Activated CD4-positive, alpha-beta T cell treated with anti-CD3 and anti-CD28 coated beads, Interleukin-2, amount 10 ng/mL, durations not matched to agents 24 days and 14 days (primary cell): ENCODE data around the gene ERAS. TPM values are rescaled to one million over a fixed set of nuclear protein-coding genes. Genes with fewer than 3 reads are reported as not detected.
A peak's percentile ranks its signal among the peaks of the same experiment; 100 is the strongest.

ENCODE experiments used
- DNase-seq: peaks from one replicate; pipeline ENCODE4 v3.0.0; 2022
- H3K27ac Mint-ChIP-seq: one replicate; pipeline ENCODE4 v1.8.0; 2022; ENCODE audit warnings: mild to moderate bottlenecking, mixed read lengths
- H3K27me3 Mint-ChIP-seq: one replicate; pipeline ENCODE4 v1.8.0; 2022; ENCODE audit warnings: mixed read lengths
- H3K36me3 Mint-ChIP-seq: one replicate; pipeline ENCODE4 v1.8.0; 2022; ENCODE audit warnings: low read depth, mild to moderate bottlenecking, mixed read lengths
- H3K4me1 Mint-ChIP-seq: one replicate; pipeline ENCODE4 v1.8.0; 2021; ENCODE audit warnings: mixed read lengths
- H3K4me3 Mint-ChIP-seq: one replicate; pipeline ENCODE4 v1.8.0; 2022; ENCODE audit warnings: mild to moderate bottlenecking, moderate library complexity, mixed read lengths
- H3K9me3 Mint-ChIP-seq: one replicate; pipeline ENCODE4 v1.8.0; 2021; ENCODE audit warnings: mixed read lengths
- intact Hi-C: fragments of 100-400 bp; cut with micrococcal nuclease; formaldehyde crosslinking; loops from one replicate; pipeline ENCODE4 v1.15.1; 2023
- total RNA-seq: library from RNA; stranded (reverse); gene quantifications from 2 replicates; pipeline ENCODE4 v1.2.3, GENCODE V29; 2022

Gene ERAS
- total RNA-seq, 1 donor from 2014 or later, result not detected

GRCh38 chrX:48789366-48790220, 36.7 kb upstream of the ERAS start:
- H3K9me3 Mint-ChIP-seq, result no peaks in the 10 kb centered on the region
- intact Hi-C loops, result no loop called here
- no peak for DNase-seq
- peaks cover 13% of the 10 kb centered on the region for H3K27me3 Mint-ChIP-seq
- H3K4me1 Mint-ChIP-seq, result peaks cover 11% of the 10 kb centered on the region
- H3K4me3 Mint-ChIP-seq, result no peak overlapping the region
- H3K36me3 Mint-ChIP-seq, result no peaks in the 10 kb centered on the region
- no peak overlapping the region for H3K27ac Mint-ChIP-seq

- intact Hi-C loops, result no loop called here
- DNase-seq, result no peak
- Mint-ChIP-seq H3K4me1 (peaks cover 11% of the 10 kb centered on the region), H3K36me3 (no peaks in the 10 kb centered on the region), H3K9me3 (no peaks in the 10 kb centered on the region), H3K27ac (peak overlapping the region; percentile 20), H3K27me3 (peaks cover 13% of the 10 kb centered on the region), H3K4me3 (no peak overlapping the region)
Observed at GRCh38 chrX:48790477-48790876, 35.8 kb upstream of the ERAS start.

DNA sequence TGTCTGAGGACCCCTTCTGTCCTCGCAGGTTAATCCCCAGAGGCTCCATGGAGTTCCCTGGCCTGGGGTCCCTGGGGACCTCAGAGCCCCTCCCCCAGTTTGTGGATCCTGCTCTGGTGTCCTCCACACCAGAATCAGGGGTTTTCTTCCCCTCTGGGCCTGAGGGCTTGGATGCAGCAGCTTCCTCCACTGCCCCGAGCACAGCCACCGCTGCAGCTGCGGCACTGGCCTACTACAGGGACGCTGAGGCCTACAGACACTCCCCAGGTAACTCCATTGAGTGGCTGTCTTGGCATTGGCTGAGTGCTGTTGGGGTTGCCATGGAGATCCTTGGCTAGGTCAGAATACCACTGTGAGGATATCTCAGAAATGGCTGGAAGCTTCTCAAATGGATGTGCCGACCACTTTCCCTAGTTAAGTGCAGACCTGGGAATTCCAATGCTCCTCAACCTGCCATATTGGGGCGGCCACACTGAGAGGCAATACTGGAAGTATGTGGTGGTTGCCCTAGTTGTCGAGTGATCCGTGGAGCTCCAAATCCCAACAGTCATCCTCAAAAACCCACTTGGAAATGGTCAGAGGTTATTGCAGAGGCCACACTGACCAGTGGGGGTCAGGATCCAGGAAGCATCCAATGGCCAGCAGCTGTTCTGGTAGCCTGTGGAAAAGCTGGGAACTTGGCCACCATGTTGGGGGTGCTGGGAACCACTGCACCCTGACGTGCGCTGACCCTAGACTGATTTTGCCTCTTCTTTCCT, 35.1 kb upstream of the ERAS start:
- Mint-ChIP-seq H3K36me3 (no peaks in the 10 kb centered on the region), H3K27ac (no peak overlapping the region), H3K4me1 (peaks cover 11% of the 10 kb centered on the region), H3K4me3 (no peak overlapping the region), H3K27me3 (peaks cover 13% of the 10 kb centered on the region), H3K9me3 (no peaks in the 10 kb centered on the region)
- DNase-seq, result no peak
- intact Hi-C loops, result no loop called here

- H3K27me3 Mint-ChIP-seq, result peaks cover 6% of the 10 kb centered on the region
- intact Hi-C loops, result no loop called here
- H3K4me1 Mint-ChIP-seq, result peaks cover 8% of the 10 kb centered on the region
- H3K36me3 Mint-ChIP-seq, result no peaks in the 10 kb centered on the region
- no peak for DNase-seq
- H3K9me3 Mint-ChIP-seq, result no peaks in the 10 kb centered on the region
- H3K27ac Mint-ChIP-seq, result no peak overlapping the region
- H3K4me3 Mint-ChIP-seq, result no peak overlapping the region
Observed at GRCh38 chrX:48792219-48792618, 34.1 kb upstream of the ERAS start.

GRCh38 chrX:48793935-48794334, 32.4 kb upstream of the ERAS start:
- H3K27ac Mint-ChIP-seq, result no peak overlapping the region
- H3K27me3 Mint-ChIP-seq, result no peaks in the 10 kb centered on the region

GRCh38 chrX:48794340-48794910, 31.9 kb upstream of the ERAS start:
- H3K9me3 Mint-ChIP-seq, result no peaks in the 10 kb centered on the region
- no peak overlapping the region for H3K27ac Mint-ChIP-seq
- DNase-seq, result no peak

More at GRCh38 chrX:48793935-48794334, 32.4 kb upstream of the ERAS start:
- Mint-ChIP-seq H3K36me3 (no peaks in the 10 kb centered on the region), H3K4me3 (no peak overlapping the region), H3K4me1 (peaks cover 4% of the 10 kb centered on the region), H3K9me3 (no peaks in the 10 kb centered on the region)
- no peak for DNase-seq
- intact Hi-C loops, result no loop called here

GRCh38 chrX:48794911-48795515, 31.3 kb upstream of the ERAS start:
- H3K9me3 Mint-ChIP-seq, result no peaks in the 10 kb centered on the region
- H3K4me1 Mint-ChIP-seq, result no peaks in the 10 kb centered on the region
- no peak overlapping the region for H3K27ac Mint-ChIP-seq
- H3K36me3 Mint-ChIP-seq, result no peaks in the 10 kb centered on the region
- no peak for DNase-seq
- intact Hi-C loops, result no loop called here
- H3K27me3 Mint-ChIP-seq, result no peaks in the 10 kb centered on the region
- H3K4me3 Mint-ChIP-seq, result no peak overlapping the region

More at GRCh38 chrX:48794340-48794910, 31.9 kb upstream of the ERAS start:
- Mint-ChIP-seq H3K4me1 (peaks cover 4% of the 10 kb centered on the region), H3K36me3 (no peaks in the 10 kb centered on the region), H3K27me3 (no peaks in the 10 kb centered on the region), H3K4me3 (no peak overlapping the region)
- intact Hi-C loops, result no loop called here

DNA sequence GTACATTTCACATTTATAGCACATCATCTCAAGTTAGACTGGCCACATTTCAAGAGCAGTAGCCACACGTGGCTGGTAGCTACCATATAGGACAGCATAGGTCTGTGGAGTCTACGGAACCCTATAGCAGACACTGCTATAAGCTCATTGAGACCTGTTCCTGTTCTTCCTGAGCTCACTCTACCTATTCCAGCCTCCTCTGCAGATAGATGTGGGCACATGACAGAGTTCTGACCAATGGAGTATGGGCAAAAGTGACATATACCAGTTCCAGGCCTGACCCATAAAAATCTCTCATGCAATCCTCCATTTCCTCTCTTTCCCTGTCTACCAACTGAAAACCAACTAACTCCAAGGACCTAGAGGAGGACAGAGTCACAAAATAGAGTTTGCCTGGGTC, 28.0 kb upstream of the ERAS start:
- H3K4me1 Mint-ChIP-seq, result peaks cover 10% of the 10 kb centered on the region
- DNase-seq, result no peak
- H3K27ac Mint-ChIP-seq, result no peak overlapping the region
- no peaks in the 10 kb centered on the region for H3K27me3 Mint-ChIP-seq
- H3K4me3 Mint-ChIP-seq, result no peak overlapping the region
- intact Hi-C loops, result no loop called here
- H3K36me3 Mint-ChIP-seq, result peaks cover 1% of the 10 kb centered on the region
- no peaks in the 10 kb centered on the region for H3K9me3 Mint-ChIP-seq

GRCh38 chrX:48800574-48801279, 25.6 kb upstream of the ERAS start:
- Mint-ChIP-seq H3K4me3 (peak overlapping the region; percentile 96), H3K4me1 (peaks cover 13% of the 10 kb centered on the region), H3K27ac (peak overlapping the region; percentile 96), H3K9me3 (no peaks in the 10 kb centered on the region), H3K27me3 (no peaks in the 10 kb centered on the region), H3K36me3 (peaks cover 12% of the 10 kb centered on the region)
- peak; percentile 58 for DNase-seq
- intact Hi-C loops, result loop anchor here (5.0 to 10.0 kb wide), 6 partner anchors 63 to 364 kb away; partner anchors contain the start of genes FTSJ1, MAGIX, OTUD5 and PIM2

DNA sequence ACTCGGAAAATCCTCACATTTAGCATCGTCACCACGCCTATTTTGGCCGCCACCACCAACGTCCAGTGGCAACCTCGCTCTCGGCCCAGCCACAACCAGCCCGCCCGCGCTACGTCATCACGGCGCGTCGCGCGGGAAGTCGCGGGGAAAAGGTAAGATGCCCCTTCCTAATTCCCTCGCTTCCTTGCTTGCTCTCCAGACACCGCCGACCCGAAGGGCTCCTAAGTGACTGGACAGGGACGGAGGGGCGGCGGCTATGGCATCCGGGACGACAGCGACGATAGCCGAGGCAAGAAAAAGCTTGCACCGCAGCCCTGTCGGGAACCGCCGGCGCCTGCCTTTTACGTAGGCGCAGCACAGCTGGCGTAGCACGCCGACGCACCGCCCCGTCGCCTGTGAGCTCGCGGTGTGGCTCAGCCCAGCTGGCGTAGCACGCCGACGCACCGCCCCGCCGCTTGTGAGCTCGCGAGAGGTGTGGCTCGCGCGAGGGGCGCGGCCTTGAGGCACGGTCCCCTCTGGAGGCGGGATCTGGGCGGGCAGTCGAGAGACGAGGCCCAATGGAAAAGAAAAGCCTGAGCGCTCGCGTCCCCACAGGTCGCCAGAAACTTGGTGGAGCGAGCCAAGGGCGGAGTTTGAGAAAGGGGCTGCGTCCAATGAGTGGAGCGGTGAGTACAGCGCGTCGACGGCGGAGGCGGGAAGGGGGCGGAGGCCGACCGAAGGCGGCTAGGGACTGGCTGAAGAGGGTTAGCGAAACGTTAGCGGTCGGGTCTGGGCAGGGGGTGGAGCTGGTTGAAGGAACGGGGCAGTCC, 24.8 kb upstream of the ERAS start, which contains the start of gene HDAC6:
Gene HDAC6 (plus strand): TSS at position 788 of the 809 bp plus-strand sequence. CDS start 626 bp downstream, outside the sequence.
- peak within 1 kb of the TSS; percentile 96 for H3K4me3 Mint-ChIP-seq
- no peaks in the 10 kb centered on the region for H3K27me3 Mint-ChIP-seq
- H3K36me3 Mint-ChIP-seq, result peaks cover 12% of the 10 kb centered on the region
- intact Hi-C loops, result loop anchor here (1.0 to 10.0 kb wide), 8 partner anchors 64 to 363 kb away; partner anchors contain the start of genes FTSJ1, MAGIX, OTUD5 and PIM2
- DNase-seq, result peak; percentile 98
- peak within 1 kb of the TSS; percentile 96 for H3K27ac Mint-ChIP-seq
- no peaks in the 10 kb centered on the region for H3K9me3 Mint-ChIP-seq
- H3K4me1 Mint-ChIP-seq, result peaks cover 16% of the 10 kb centered on the region

DNA sequence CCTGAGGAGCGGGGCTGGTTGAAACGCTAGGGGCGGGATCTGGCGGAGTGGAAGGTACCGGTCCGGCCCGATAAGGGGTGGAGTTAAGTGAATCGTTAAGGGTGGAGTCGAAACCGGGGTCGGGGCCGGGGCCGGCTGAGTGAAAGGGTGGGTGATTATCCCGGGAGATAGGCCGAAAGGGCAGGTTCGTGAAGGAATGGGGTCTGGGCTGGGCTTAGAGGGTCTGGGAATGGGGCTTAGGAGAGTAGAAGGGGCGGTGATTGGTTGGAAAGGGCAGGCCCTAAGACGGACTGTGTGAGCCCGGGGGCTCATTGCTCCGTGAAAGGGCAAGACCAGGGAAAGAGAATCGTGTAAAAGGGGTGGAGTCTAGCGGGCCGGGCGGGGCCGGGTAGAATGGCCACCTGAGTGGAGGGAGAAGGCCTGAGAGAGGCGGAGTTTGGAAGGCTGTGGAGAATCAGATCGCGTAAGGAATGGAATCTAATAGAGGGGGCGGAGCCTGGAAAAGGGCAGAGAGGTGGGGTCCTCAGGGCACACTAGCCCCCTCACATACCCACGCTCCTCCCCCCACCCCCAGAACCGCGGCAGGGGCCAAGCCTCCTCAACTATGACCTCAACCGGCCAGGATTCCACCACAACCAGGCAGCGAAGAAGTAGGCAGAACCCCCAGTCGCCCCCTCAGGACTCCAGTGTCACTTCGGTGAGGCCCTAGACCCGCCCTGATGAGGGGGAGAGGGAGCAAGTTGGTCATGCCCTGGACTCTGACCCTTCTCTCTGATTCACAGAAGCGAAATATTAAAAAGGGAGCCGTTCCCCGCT, 24.0 kb upstream of the ERAS start:
- peak overlapping the region; percentile 96 for H3K27ac Mint-ChIP-seq
- H3K9me3 Mint-ChIP-seq, result no peaks in the 10 kb centered on the region
- H3K4me3 Mint-ChIP-seq, result peak overlapping the region; percentile 96
- peaks cover 20% of the 10 kb centered on the region for H3K4me1 Mint-ChIP-seq
- intact Hi-C loops, result loop anchor here (1.0 to 10.0 kb wide), 8 partner anchors 65 to 363 kb away; partner anchors contain the start of genes FTSJ1, MAGIX, OTUD5 and PIM2
- H3K27me3 Mint-ChIP-seq, result no peaks in the 10 kb centered on the region
- peaks cover 16% of the 10 kb centered on the region for H3K36me3 Mint-ChIP-seq
- peak; percentile 92 for DNase-seq

GRCh38 chrX:48802905-48803200, 23.5 kb upstream of the ERAS start:
- H3K27me3 Mint-ChIP-seq, result no peaks in the 10 kb centered on the region
- intact Hi-C loops, result loop anchor here (1.0 to 10.0 kb wide), 8 partner anchors 66 to 362 kb away; partner anchors contain the start of genes FTSJ1, MAGIX, OTUD5 and PIM2
- no peaks in the 10 kb centered on the region for H3K9me3 Mint-ChIP-seq

More at GRCh38 chrX:48802905-48803200, 23.5 kb upstream of the ERAS start:
- no peak for DNase-seq
- Mint-ChIP-seq H3K36me3 (peaks cover 16% of the 10 kb centered on the region), H3K4me3 (peak overlapping the region; percentile 96), H3K27ac (peak overlapping the region; percentile 96), H3K4me1 (peaks cover 20% of the 10 kb centered on the region)
